A549 (cell line): ENCODE measurements around the gene SYP. TPM values are rescaled to one million over a fixed set of nuclear protein-coding genes. Genes with fewer than 3 reads are reported as not detected.

ENCODE experiments used
- polyA plus RNA-seq, 4 experiments: library from polyadenylated mRNA; depleted of rRNA in 3 of 4; stranded (reverse); fragments of >200 nt; fragmentation: RNase III in 1 of 4; extraction: RNeasy Plus Mini Kit Qiagen cat#74134 plus additional on column Dnase treatment in 1 of 4; gene quantifications; 2 replicates in 3 of 4; 3 replicates in 1 of 4; pipeline ENCODE4 v1.2.3, GENCODE V29; 2011 to 2017
- small RNA-seq, 6 experiments: library from RNA; depleted of rRNA; stranded (forward); fragments of <200 nt; gene quantifications; one replicate each; pipeline ENCODE3, GENCODE V24; 2012

SYP gene
- polyA plus RNA-seq, 2 of the 4 experiments (the other 2 are of a cell fraction) = 1.3 to 3.8 TPM

Small RNAs within 50 kb of the gene (small RNA-seq; reads per million reads assigned to genes)
- gene RN7SL262P = 0 reads per million in 6 experiments

Other genes starting within 250 kb of the SYP start
- 57.7 and 65.6 TPM in 2 replicates for gene OTUD5, start 242.6 kb downstream of the SYP start, polyA plus RNA-seq (2011; rRNA removed)
- 42.5 to 48.2 TPM (median 45.9 TPM) in 3 replicates for gene OTUD5, start 242.6 kb downstream of the SYP start, polyA plus RNA-seq (2017; fragmentation: RNase III; extraction: RNeasy Plus Mini Kit Qiagen cat#74134 plus additional on column Dnase treatment)
- 0.59 and 1.1 TPM in 2 replicates for gene KCND1, start 228.3 kb downstream of the SYP start, polyA plus RNA-seq (2011; rRNA removed)
- 0.69 to 0.79 TPM (median 0.77 TPM) in 3 replicates for gene KCND1, start 228.3 kb downstream of the SYP start, polyA plus RNA-seq (2017; fragmentation: RNase III; extraction: RNeasy Plus Mini Kit Qiagen cat#74134 plus additional on column Dnase treatment)
- 33.7 and 35.1 TPM in 2 replicates for gene GRIPAP1, start 197.9 kb downstream of the SYP start, polyA plus RNA-seq (2011; rRNA removed)
- 27.7 to 36.2 TPM (median 34.3 TPM) in 3 replicates for gene GRIPAP1, start 197.9 kb downstream of the SYP start, polyA plus RNA-seq (2017; fragmentation: RNase III; extraction: RNeasy Plus Mini Kit Qiagen cat#74134 plus additional on column Dnase treatment)
- gene TFE3, start 156.8 kb downstream of the SYP start, polyA plus RNA-seq (2011; rRNA removed) = 16.1 and 27.3 TPM in 2 replicates
- gene TFE3, start 156.8 kb downstream of the SYP start, polyA plus RNA-seq (2017; fragmentation: RNase III; extraction: RNeasy Plus Mini Kit Qiagen cat#74134 plus additional on column Dnase treatment) = 53.8 to 57.3 TPM (median 56.3 TPM) in 3 replicates
- 1.6 and 2.0 TPM in 2 replicates for gene CCDC120, start 141.2 kb downstream of the SYP start, polyA plus RNA-seq (2011; rRNA removed)
- 3.2 to 4.1 TPM (median 4.0 TPM) in 3 replicates for gene CCDC120, start 141.2 kb downstream of the SYP start, polyA plus RNA-seq (2017; fragmentation: RNase III; extraction: RNeasy Plus Mini Kit Qiagen cat#74134 plus additional on column Dnase treatment)
- 13.6 and 17.0 TPM in 2 replicates for gene PRAF2, start 126.2 kb downstream of the SYP start, polyA plus RNA-seq (2011; rRNA removed)
- 29.9 to 37.7 TPM (median 35.4 TPM) in 3 replicates for gene PRAF2, start 126.2 kb downstream of the SYP start, polyA plus RNA-seq (2017; fragmentation: RNase III; extraction: RNeasy Plus Mini Kit Qiagen cat#74134 plus additional on column Dnase treatment)
- 55.5 and 80.1 TPM in 2 replicates for gene WDR45, start 120.3 kb downstream of the SYP start, polyA plus RNA-seq (2011; rRNA removed)
- gene WDR45, start 120.3 kb downstream of the SYP start, polyA plus RNA-seq (2017; fragmentation: RNase III; extraction: RNeasy Plus Mini Kit Qiagen cat#74134 plus additional on column Dnase treatment) = 33.8 to 41.5 TPM (median 37.7 TPM) in 3 replicates
- gene GPKOW, start 76.5 kb downstream of the SYP start, polyA plus RNA-seq (2011; rRNA removed) = 34.4 and 40.7 TPM in 2 replicates
- gene GPKOW, start 76.5 kb downstream of the SYP start, polyA plus RNA-seq (2017; fragmentation: RNase III; extraction: RNeasy Plus Mini Kit Qiagen cat#74134 plus additional on column Dnase treatment) = 22.0 to 24.9 TPM (median 24.1 TPM) in 3 replicates
- gene MAGIX, start 37.4 kb downstream of the SYP start, polyA plus RNA-seq (2011; rRNA removed) = 1.1 and 1.2 TPM in 2 replicates
- 2.2 to 3.0 TPM (median 2.5 TPM) in 3 replicates for gene MAGIX, start 37.4 kb downstream of the SYP start, polyA plus RNA-seq (2017; fragmentation: RNase III; extraction: RNeasy Plus Mini Kit Qiagen cat#74134 plus additional on column Dnase treatment)
- gene PLP2, start 28.3 kb downstream of the SYP start, polyA plus RNA-seq (2011; rRNA removed) = 209 and 277 TPM in 2 replicates
- 162 to 168 TPM (median 164 TPM) in 3 replicates for gene PLP2, start 28.3 kb downstream of the SYP start, polyA plus RNA-seq (2017; fragmentation: RNase III; extraction: RNeasy Plus Mini Kit Qiagen cat#74134 plus additional on column Dnase treatment)
- 7.9 and 9.3 TPM in 2 replicates for gene PRICKLE3, start 13.8 kb downstream of the SYP start, polyA plus RNA-seq (2011; rRNA removed)
- 12.9 to 14.1 TPM (median 14.0 TPM) in 3 replicates for gene PRICKLE3, start 13.8 kb downstream of the SYP start, polyA plus RNA-seq (2017; fragmentation: RNase III; extraction: RNeasy Plus Mini Kit Qiagen cat#74134 plus additional on column Dnase treatment)
- not detected in 2 replicates for gene CACNA1F, start 33.1 kb upstream of the SYP start, polyA plus RNA-seq (2011; rRNA removed)
- not detected in 3 replicates for gene CACNA1F, start 33.1 kb upstream of the SYP start, polyA plus RNA-seq (2017; fragmentation: RNase III; extraction: RNeasy Plus Mini Kit Qiagen cat#74134 plus additional on column Dnase treatment)
- gene CCDC22, start 35.3 kb upstream of the SYP start, polyA plus RNA-seq (2011; rRNA removed) = 8.8 and 11.4 TPM in 2 replicates
- 10.8 to 11.8 TPM (median 10.9 TPM) in 3 replicates for gene CCDC22, start 35.3 kb upstream of the SYP start, polyA plus RNA-seq (2017; fragmentation: RNase III; extraction: RNeasy Plus Mini Kit Qiagen cat#74134 plus additional on column Dnase treatment)
- 0.13 and 0.21 TPM in 2 replicates for gene FOXP3, start 64.5 kb upstream of the SYP start, polyA plus RNA-seq (2011; rRNA removed)
- 0.04 to 0.13 TPM (median 0.13 TPM) in 3 replicates for gene FOXP3, start 64.5 kb upstream of the SYP start, polyA plus RNA-seq (2017; fragmentation: RNase III; extraction: RNeasy Plus Mini Kit Qiagen cat#74134 plus additional on column Dnase treatment)
- 2.7 and 3.0 TPM in 2 replicates for gene PPP1R3F, start 69.6 kb upstream of the SYP start, polyA plus RNA-seq (2011; rRNA removed)
- 3.5 to 6.1 TPM (median 5.2 TPM) in 3 replicates for gene PPP1R3F, start 69.6 kb upstream of the SYP start, polyA plus RNA-seq (2017; fragmentation: RNase III; extraction: RNeasy Plus Mini Kit Qiagen cat#74134 plus additional on column Dnase treatment)
- gene GAGE10, start 103.5 kb upstream of the SYP start, polyA plus RNA-seq (2011; rRNA removed) = not detected in 2 replicates
- not detected in 3 replicates for gene GAGE10, start 103.5 kb upstream of the SYP start, polyA plus RNA-seq (2017; fragmentation: RNase III; extraction: RNeasy Plus Mini Kit Qiagen cat#74134 plus additional on column Dnase treatment)
- gene GAGE12J, start 121.8 kb upstream of the SYP start, polyA plus RNA-seq (2011; rRNA removed) = not detected in 2 replicates
- not detected in 3 replicates for gene GAGE12J, start 121.8 kb upstream of the SYP start, polyA plus RNA-seq (2017; fragmentation: RNase III; extraction: RNeasy Plus Mini Kit Qiagen cat#74134 plus additional on column Dnase treatment)
- gene GAGE13, start 131.4 kb upstream of the SYP start, polyA plus RNA-seq (2011; rRNA removed) = not detected in 2 replicates
- not detected in 3 replicates for gene GAGE13, start 131.4 kb upstream of the SYP start, polyA plus RNA-seq (2017; fragmentation: RNase III; extraction: RNeasy Plus Mini Kit Qiagen cat#74134 plus additional on column Dnase treatment)